ENCODE measurements around the gene ABCA13. TPM values are rescaled to one million over a fixed set of nuclear protein-coding genes. Genes with fewer than 3 reads are reported as not detected.

The ABCA13 gene
- total RNA-seq, 1 donor from 2014 or later = 0.20 TPM

DNA sequence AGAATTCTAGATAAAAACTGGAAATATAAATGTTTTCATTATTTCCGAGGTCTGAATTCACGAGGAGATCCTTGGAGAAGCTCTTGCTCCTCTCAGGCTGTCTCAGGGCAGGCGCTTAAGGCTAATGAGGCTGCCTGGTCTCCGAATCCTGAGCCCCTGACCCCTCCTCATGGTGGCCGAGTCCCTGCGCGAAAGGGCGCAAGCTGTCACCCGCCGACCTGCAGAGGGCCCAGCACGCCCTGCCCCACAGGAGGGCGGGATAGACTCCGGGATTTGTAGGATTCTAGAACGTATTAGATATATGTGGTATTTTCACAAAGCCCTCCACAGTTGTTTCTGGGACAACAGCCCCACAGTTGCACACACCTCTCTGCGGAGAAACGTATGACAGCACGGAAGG, 284.1 kb downstream of the ABCA13 start:
- ATAC-seq (no peak), DNase-seq (no peak)
- intact Hi-C loops (cut with micrococcal nuclease) = no loop called here

DNA sequence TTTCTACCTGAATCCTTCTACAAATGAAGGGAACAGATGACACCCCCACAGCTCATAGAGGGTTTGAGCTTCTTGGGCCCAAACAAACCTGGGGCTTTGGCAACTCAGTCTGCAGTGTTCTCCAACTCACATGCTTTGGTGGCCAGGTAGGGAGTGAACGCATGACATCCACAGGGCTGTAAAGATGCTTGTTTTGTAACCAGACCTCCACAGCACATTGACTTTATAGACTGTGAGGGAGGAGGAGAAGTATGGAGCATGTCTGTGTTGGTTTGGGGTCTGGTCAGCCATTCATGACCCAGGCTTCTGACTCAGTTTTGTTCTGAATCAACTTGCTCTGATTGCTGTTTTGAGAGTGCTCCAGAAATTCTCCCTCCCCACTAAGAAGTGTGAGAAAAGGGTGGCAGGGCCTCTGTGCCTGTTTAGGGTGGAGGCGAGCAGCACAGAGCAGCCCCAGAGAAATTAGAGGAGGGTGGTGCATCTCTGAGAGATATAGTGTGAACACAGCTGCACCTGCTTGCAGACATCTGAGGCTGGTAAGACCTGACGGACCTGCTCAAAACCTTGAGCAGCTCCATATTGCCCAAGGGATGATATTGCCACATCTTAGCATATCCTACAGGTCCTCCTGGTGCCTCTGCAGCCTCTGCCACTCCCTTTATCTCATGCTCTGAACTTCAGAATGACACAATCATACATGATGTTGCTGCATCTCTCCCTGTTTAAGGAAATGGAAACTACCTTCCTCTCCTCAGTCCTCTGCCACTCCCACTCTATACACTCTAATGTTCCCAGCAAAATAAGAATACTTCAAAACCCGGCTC, 287.7 kb downstream of the ABCA13 start:
- DNase-seq (no peak), ATAC-seq (no peak)
- intact Hi-C loops (cut with micrococcal nuclease) = no loop called here

DNA sequence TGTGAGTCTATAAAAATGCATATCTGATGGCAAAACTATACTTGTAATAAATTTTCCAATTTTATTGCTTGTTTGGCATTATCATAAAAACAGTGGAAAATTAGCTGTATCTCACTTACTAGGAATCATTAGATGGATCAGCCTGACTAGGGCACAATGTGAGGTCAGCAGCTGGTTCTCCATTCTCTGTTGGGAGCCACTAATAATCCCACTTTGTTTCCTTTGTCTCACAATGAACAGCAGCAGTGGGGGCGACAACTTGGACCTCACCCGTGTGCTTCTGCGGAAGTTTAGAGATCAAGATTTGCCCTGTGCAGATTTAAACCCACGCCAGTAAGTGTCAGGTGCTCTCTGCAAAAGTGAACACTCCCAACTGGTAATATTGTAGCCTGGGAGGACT, 295.5 kb downstream of the ABCA13 start:
- intact Hi-C loops (cut with micrococcal nuclease) = no loop called here
- no peak for DNase-seq

DNA sequence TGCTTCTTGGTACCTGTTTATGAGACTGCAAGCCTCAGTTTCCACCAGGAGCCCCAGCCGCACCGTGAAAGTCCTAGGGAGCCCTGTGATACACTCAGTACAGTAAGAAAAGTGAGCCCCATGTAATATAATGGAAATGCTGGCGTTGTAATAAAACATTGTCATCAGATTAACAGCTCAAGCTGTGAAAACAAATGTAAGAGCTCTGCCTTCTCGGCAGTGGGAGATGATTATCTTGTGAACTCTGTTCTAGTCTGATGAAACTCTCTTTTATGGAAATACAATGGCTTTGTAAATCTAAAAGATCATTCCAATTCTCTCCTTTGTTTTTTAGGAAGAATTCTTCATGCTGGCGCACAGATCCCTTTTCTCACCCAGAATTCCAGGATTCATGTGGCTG, 299.9 kb downstream of the ABCA13 start:
- ATAC-seq = no peak
- no peak for DNase-seq
- intact Hi-C loops (cut with micrococcal nuclease) = no loop called here

More for the DNA sequence above, 295.5 kb downstream of the ABCA13 start:
- ATAC-seq = no peak

DNA sequence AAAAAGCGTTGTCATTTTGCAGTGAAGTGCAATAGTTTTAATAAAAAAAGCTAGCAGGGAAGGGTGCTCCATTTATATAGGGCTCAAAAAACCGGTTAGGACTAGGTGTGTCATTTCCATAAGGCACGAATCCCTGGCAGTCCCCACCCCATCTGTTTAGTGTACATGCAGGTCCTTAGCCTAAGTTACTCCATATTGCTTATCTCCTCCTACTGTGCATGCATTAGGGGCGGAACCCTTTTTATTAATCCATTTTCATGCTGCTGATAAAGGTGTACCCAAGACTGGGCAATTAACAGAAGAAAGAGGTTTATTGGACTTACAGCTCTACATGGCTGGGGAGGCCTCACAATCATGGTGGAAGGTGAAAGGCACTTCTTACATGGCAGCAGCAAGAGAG, 301.4 kb downstream of the ABCA13 start:
- DNase-seq (no peak), ATAC-seq (no peak)
- intact Hi-C loops (cut with micrococcal nuclease) = no loop called here

DNA sequence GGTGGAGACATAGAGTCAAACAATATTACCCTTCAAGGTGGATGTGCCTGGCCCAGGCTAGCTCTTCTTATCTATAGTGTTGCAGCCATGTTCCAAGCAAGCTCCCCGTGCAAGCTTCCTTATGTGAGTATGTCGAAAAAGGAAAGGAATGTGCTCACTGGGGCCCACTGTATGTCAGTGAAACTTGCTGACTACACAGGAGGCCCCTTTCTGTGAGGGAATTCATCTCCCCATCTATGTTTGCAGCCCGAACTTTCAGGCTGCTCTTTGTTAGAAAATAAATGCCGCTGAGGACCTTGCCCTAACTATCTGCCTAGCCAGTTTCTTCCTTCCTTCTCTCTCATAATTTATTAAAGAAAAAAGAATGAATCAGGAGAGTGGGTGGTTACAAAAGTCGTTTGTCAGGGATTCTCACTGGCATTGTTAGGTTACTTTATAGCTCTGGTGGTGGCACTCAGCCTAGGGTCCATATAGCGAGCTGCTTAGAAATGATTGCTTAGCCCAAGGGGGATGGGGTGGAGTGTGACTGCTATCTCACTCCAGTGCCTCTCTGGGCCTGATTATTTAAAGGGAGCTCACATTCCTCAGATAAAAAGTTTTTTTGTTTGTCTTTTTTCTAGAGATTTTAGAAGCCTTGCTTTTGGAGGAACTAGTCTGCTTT, 302.1 kb downstream of the ABCA13 start:
- DNase-seq = no peak
- intact Hi-C loops (cut with micrococcal nuclease) = no loop called here

DNA sequence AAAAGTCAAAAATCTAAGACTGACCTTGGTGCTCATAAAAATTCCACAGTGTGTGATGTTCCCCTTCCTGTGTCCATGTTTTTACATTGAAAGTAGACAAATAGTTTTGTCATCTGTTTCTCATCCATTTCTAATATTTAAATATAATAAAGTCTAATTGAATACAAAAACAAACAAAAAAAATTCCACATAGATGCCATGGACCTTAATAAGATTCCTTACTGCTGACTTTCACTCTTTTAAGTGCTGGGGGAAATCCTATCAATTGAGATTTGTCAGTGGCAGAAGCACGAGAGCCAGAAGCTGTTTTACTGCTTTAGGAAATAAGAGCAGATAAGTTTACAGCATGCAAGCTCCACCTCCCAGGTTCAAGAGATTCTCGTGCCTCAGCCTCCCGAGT, 310.0 kb downstream of the ABCA13 start:
- DNase-seq (no peak), ATAC-seq (no peak)
- intact Hi-C loops (cut with micrococcal nuclease) = no loop called here

More for the DNA sequence above, 302.1 kb downstream of the ABCA13 start:
- ATAC-seq = no peak

DNA sequence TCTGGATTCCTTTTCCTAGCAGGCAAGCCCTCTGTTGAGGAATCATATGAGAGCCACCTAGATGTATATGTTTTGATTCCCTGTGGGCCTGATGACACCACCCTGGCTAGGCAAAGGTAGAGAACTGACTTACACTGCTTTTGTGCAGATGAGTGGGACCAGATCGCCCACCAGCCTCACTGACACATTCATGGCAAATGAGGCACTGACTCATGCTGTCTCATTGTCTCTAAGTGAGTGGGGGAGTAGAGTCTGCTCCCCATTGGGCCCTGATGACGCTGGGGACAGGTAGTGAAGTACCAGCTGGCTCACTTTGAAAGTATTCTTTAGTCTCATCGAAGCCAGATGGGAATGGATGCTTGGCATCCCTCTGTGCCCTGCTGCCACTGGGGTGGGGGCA, 326.3 kb downstream of the ABCA13 start:
- no peak for DNase-seq

DNA sequence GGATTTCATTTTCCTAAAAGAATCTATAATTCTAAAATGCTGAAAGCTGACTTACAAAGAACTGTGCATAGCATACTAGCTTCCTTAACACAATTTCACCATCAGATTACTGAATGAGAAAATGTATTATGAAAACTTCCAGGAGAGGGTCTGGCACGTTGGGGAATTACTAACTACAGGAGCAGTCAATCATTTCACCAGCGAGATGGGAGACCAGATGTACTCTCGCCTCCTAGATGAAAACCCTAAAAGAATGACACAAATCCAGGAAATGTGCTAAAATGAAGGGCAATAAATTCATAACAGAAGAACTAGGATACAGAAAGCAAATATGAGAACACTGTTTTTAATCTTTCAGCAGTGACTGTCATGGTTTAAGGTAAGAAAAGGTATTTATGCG, 330.8 kb downstream of the ABCA13 start:
- DNase-seq = no peak
- no peak for ATAC-seq
- intact Hi-C loops (cut with micrococcal nuclease) = no loop called here

More for the DNA sequence above, 326.3 kb downstream of the ABCA13 start:
- ATAC-seq = no peak
- intact Hi-C loops (cut with micrococcal nuclease) = no loop called here

DNA sequence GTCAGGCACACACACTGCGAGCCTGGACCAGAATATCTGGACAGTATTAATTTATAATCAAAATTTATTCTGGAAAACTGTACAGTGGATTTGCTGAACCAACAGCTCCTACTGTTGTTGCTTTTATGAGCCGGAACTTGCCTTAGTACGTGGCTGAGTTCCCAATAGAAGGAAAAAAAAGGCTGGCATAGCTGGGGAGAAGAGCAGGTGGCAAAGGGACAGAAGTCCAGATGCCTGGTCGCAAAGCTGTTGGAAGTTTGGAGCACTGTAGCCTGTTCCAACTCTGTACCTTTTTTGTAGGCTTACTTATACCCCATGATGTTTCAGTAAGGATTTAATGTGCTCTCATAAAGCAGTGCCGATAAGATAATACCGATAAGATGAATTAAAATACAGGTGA, 333.8 kb downstream of the ABCA13 start:
- intact Hi-C loops (cut with micrococcal nuclease) = no loop called here
- no peak for ATAC-seq
- no peak for DNase-seq

DNA sequence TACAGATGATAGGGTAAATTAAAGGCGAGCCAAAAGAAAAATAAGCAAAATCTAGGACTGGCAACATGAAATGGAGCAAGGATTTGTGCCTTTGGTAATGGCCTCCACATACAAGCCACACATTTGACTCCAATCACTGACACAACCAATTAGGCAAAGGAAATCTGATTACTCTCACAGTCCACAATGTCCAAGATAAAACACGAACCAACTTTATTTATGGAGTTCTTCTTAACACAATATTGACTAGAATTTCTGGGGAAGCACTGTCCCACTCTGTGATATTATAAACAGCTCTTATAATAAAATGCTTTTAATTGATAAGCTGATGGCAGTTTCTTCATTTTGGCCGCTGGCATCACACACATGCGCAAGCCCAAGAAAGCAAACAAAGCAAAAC, 334.2 kb downstream of the ABCA13 start:
- intact Hi-C loops (cut with micrococcal nuclease) = no loop called here
- DNase-seq = no peak
- ATAC-seq = no peak

DNA sequence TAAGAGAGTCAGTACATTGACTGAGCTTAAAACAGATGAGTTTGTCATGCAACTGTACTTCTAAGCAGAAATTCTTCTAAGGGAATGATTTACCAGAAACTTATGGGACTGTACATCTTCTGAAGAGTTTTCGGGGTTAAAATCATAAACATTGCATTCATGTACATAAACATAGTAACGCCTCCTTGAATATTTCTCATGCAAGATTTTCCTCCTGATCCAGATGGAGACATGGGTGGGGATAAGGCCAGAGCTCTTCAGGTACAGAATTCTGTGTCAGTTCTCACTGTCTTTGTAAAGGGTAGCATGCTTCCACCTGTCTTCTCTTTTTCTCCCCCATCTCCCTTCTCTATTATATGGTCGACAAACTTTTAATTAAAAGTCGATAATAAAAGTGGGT, 335.3 kb downstream of the ABCA13 start:
- intact Hi-C loops (cut with micrococcal nuclease) = no loop called here
- ATAC-seq = no peak
- DNase-seq = no peak

DNA sequence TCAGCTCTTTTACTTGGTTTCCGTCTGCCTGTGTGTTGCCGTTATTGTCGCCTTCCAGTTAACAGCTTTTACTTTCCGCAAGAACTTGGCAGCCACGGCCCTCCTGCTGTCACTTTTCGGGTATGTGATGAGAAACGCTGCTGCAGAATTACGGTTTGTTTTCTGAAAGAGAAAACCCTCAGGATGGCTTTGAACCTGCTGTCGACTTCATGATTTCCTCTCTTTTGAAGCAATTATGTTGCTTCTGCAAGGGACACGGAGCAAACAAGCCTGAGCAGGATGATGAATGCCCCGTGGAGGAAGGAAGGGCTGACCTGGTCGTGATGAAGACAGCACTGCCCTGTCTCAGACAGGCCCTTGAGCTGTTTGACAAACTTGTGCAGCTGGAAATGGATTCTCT, 339.8 kb downstream of the ABCA13 start:
- ATAC-seq (no peak), DNase-seq (no peak)
- intact Hi-C loops (cut with micrococcal nuclease) = no loop called here

DNA sequence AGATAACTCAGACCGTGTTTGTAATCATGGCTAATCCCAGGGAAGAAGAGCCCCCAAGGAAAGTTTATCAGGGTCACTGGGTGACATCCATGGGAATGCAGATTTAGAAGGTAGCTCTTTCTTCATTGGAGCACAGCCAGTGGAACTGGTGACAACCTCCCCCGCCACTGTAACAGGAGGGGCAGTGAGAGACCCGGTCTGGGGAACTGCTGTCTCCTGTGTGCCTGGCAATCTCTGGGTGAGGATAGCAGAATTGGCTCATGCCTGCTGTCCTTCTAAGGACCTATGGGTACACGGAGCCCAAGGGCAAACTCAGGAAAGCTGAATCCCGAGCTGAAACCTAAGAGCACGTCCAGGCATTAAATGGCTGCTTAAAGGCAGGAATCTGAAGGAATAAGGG, 341.6 kb downstream of the ABCA13 start:
- ATAC-seq (no peak), DNase-seq (no peak)
- intact Hi-C loops (cut with micrococcal nuclease) = no loop called here

DNA sequence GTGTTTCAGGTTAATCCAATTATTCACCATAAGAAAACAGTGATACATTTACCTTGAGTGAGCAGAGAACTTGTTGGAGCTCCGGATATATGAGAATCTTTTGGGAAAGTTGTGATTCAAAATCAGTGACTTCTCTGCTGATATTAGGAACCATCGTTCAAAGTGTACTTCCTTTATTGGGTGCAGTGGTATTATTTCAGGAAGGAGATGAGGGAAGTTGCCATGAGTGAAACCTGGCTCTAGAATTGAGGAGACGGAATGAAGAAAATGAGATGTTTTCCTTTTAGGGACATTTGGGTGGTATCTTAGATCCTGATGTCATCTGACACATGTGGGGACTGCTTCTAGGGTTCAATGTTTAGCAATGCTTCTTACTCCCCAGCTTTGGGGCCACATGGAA, 343.9 kb downstream of the ABCA13 start:
- intact Hi-C loops (cut with micrococcal nuclease) = no loop called here
- no peak for DNase-seq

DNA sequence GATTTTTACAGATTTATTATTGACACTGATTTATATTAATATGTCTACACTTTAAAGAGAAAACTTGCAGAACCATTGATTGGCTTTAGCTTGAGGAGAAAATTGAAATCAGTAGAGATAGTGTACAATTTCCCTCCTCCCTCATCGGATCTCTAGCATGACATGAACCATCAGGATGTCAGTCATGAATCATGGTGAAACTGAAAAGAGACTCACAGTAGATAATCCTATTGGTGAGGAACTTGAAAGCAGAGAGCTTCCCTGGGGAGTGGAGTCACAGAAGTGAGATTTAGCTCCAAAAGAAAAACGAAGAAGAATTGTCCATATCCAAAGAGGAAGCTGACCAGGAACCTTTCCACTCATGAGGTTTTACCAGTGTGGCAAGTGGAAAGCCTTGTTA, 346.8 kb downstream of the ABCA13 start:
- intact Hi-C loops (cut with micrococcal nuclease) = no loop called here
- no peak for DNase-seq
- no peak for ATAC-seq

More for the DNA sequence above, 343.9 kb downstream of the ABCA13 start:
- ATAC-seq = no peak

DNA sequence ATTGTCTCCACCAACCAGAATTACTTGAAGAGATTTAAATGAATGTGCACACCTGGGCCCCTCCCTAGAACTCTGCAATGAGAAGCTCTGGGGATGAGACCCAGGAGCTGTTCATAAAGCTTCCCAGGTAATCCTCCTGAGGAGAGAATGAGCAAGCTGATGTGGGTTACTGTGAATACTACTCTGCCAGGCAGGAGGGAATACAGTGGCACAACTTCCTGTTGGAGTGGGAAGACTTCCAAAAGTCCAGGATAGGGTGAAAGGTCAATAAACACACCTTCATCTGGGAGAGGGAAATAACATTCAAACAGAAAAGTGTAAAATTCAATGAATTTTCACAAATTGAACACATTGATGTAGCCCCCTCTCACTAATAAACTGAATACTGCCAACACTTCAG, 351.4 kb downstream of the ABCA13 start:
- intact Hi-C loops (cut with micrococcal nuclease) = no loop called here
- no peak for ATAC-seq
- no peak for DNase-seq

DNA sequence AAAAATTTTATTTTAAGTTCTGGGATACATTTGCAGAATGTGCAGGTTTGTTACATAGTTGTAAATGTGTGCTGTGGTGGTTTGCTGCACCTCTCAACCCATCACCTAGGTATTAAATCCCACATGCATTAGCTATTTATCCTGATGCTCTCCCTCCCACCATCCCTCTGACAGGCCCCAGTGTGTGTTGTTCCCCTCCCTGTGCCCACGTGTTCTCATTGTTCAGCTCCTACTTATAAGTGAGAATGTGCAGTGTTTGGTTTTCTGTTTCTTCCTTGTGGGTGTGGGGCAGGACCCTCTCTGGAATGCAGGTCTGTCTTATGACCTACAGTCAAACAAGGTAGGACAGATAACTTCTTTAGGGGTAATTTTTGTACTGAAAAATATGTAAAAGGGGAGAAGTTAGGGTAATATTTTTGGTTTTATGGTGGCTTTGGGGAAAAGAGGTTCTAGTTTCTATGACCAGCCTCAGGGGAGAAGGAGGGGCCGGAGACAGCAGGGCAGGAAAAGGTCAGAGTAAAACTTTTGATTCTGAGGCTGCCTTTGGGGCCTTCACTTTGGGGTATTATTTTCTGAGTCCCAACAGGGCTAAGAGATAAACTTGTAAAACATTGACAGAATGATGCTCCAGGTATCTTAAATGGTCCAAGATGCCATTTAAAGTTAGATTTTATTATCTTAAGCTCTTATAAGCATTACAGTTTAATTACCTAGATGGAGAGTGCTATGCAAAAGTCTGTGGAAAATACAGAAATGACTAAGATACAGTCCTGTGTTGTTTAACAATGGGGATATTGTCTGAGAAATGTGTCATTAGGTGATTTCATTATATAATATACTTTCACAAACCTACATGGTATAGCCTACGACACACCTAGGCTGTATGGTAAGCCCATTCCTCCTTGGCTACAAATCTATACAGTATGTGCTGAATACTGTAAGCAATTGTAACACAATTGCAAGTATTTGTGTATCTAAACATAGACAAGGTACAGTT, 354.8 kb downstream of the ABCA13 start:
- ATAC-seq = no peak

DNA sequence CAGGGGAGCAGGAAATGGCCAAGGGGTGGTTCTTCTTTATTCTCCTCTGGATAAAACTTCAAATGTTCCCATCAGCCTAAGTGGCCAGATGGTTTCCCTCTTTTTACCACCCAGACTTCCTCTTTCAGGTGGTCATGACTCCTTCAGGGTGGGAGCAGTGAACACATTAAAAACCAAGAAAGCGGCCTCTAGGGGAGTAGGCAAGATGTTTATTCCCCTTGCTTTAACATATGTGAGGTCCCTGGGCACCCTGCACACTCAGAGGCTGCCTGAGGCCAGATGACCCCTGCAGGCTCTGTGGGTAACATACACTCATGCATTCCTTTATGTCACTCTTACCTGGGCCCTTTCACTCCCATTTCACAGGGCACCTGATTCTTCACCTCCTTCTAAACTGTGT, 357.4 kb downstream of the ABCA13 start:
- intact Hi-C loops (cut with micrococcal nuclease) = no loop called here
- DNase-seq (no peak), ATAC-seq (no peak)

More for the DNA sequence above, 354.8 kb downstream of the ABCA13 start:
- intact Hi-C loops (cut with micrococcal nuclease) = no loop called here
- no peak for DNase-seq

DNA sequence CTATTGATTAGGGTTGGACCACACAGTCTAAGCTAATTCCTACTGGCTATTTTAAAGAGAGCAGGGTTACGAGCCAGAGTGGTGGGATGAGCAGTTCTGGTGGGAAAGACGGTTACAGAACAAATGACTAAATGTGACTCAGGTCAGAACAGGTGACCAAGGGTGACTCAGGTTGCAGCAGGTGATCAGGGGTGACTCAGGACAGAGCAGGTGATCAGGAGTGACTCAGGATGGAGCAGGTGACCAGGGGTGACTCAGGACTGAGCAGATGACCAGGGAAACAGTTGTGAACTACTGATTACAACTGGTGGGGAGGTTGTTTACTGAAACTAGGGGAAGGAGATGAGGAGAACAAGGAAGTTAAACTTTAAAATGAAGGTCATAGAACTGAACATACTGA, 366.3 kb downstream of the ABCA13 start:
- DNase-seq = no peak
- no peak for ATAC-seq
- intact Hi-C loops (cut with micrococcal nuclease) = no loop called here

All from left ventricle myocardium superior (tissue), 1 donor.